Colonic mucosa (tissue), 4 donors: ENCODE data around the gene ARL17B. TPM values are rescaled to one million over a fixed set of nuclear protein-coding genes. Genes with fewer than 3 reads are reported as not detected.
"Not testable (repeated sequence)": the region's sequence is repeated elsewhere in the genome, so short reads cannot be mapped to it uniquely, and the experiment has no call there.

Source experiments
- DNase-seq: peaks from one replicate; pipeline ENCODE4 v3.0.0-alpha.2; 2020
- H3K27ac ChIP-seq: fragments of 200-600 bp; one replicate; pipeline ENCODE4 v1.8.0; 2021
- H3K27me3 ChIP-seq: fragments of 200-600 bp; one replicate; pipeline ENCODE4 v1.8.0; 2021
- H3K36me3 ChIP-seq: fragments of 200-600 bp; one replicate; pipeline ENCODE4 v1.8.0; 2021
- H3K4me1 ChIP-seq: fragments of 200-600 bp; one replicate; pipeline ENCODE4 v1.8.0; 2021; ENCODE audit warnings: mild to moderate bottlenecking
- H3K4me3 ChIP-seq: fragments of 200-600 bp; one replicate; pipeline ENCODE4 v1.8.0; 2021
- H3K9ac ChIP-seq, 2 donors: one replicate each; pipeline ENCODE4 v1.7.0; 2013; ENCODE audit warnings: control low read depth in 2 of 2, low read depth in 2 of 2, low read length in 2 of 2
- H3K9me3 ChIP-seq: fragments of 200-600 bp; one replicate; pipeline ENCODE4 v1.8.0; 2021
- intact Hi-C: fragments of 100-400 bp; cut with DNase I; formaldehyde crosslinking; loops from one replicate; pipeline ENCODE4 v1.14.1; 2022
- total RNA-seq, 2 donors: library from RNA; stranded (reverse); fragmentation: NEBNext Ultra II Directional in 1 of 2; extraction: Animal tissue kit (Norgen Biotek cat#: 25700) in 1 of 2; gene quantifications; one replicate each; pipeline ENCODE4 v1.2.1, GENCODE V29; 2021
- TF ChIP-seq, protein P1 (sequence below): fragments of 200-600 bp; IDR thresholded peaks from one replicate; pipeline ENCODE4 v1.8.0; 2022; ENCODE audit warnings: antibody characterized with exemption, mild to moderate bottlenecking
- donor health status: healthy.
- donor health status: DM: no; HTN: no; CAD: no.
- donor health status: DM: no; HTN: no; CAD: no.

ARL17B gene
- total RNA-seq, 2 donors from 2014 or later, result 5.4 to 13.9 TPM

DNA sequence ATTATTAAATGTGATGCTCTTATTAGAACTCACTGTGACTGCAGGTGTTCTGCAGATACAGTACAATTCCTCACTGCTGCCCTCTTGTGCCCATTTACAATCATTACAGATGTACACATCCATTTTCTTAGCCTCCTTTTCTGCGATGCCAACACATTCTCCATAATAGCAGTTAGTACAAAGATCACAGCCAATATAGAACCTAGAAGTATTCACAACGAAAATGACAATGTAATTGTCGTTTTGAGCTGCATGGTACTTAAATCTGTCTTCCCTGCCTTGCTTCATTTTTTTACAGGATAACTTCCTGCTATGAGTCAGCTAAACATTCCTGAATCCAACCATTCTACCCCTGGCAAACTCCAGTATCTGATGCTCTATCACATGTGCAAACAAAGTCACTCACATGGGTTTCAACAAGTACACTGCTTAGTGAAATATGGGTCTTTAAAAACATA lies 74.8 kb downstream of the ARL17B start:
- H3K4me3 ChIP-seq, H3K27ac ChIP-seq, intact Hi-C loops, H3K4me1 ChIP-seq, H3K9me3 ChIP-seq, H3K27me3 ChIP-seq, H3K36me3 ChIP-seq, H3K9ac ChIP-seq: not testable (repeated sequence)
- TF ChIP-seq, protein P1, sequence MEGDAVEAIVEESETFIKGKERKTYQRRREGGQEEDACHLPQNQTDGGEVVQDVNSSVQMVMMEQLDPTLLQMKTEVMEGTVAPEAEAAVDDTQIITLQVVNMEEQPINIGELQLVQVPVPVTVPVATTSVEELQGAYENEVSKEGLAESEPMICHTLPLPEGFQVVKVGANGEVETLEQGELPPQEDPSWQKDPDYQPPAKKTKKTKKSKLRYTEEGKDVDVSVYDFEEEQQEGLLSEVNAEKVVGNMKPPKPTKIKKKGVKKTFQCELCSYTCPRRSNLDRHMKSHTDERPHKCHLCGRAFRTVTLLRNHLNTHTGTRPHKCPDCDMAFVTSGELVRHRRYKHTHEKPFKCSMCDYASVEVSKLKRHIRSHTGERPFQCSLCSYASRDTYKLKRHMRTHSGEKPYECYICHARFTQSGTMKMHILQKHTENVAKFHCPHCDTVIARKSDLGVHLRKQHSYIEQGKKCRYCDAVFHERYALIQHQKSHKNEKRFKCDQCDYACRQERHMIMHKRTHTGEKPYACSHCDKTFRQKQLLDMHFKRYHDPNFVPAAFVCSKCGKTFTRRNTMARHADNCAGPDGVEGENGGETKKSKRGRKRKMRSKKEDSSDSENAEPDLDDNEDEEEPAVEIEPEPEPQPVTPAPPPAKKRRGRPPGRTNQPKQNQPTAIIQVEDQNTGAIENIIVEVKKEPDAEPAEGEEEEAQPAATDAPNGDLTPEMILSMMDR, result peak; percentile 78
- DNase-seq, result peak; percentile 88

DNA sequence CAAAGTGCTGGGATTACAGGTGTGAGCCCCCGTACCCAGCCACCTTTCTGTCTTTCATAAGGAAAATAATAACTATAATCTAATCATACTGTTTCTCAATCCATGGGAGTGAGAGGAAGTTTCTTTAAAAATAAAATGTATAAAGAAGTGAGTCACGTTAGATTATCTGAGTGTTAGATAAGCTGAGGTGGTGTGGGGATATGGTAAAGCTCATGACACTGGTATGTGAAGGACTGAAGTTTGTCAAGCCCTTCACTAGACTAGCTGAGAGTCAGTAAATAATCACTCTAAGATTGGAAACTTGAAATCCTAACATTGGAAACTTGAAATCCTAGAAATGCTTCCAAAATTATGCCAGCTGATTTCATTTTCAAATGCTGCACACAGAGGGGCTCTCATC lies 76.1 kb downstream of the ARL17B start:
- H3K27me3 ChIP-seq, H3K9me3 ChIP-seq, H3K36me3 ChIP-seq, H3K9ac ChIP-seq, intact Hi-C loops, H3K4me3 ChIP-seq, DNase-seq, H3K4me1 ChIP-seq, H3K27ac ChIP-seq: not testable (repeated sequence)

DNA sequence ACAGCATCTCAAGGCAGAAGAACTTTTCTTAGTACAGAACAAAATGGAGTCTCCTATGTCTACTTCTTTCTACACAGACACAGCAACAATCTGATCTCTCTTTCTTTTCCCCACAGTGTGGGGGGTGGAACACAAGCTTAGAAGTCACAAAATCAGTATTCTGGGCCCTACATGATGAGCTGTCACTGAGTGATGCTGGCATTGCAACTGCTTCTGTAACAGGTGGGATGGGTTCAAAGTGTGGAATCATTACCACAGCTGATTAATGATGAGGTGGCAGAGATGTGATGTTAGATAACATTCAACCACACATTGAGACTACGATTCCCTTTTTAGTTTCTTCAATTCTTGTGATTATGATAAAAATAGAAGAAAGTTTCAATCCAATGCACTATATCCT lies 77.1 kb downstream of the ARL17B start:
- H3K36me3 ChIP-seq, DNase-seq, H3K4me1 ChIP-seq, H3K27me3 ChIP-seq, H3K9ac ChIP-seq, H3K27ac ChIP-seq, H3K4me3 ChIP-seq, intact Hi-C loops, H3K9me3 ChIP-seq: not testable (repeated sequence)

DNA sequence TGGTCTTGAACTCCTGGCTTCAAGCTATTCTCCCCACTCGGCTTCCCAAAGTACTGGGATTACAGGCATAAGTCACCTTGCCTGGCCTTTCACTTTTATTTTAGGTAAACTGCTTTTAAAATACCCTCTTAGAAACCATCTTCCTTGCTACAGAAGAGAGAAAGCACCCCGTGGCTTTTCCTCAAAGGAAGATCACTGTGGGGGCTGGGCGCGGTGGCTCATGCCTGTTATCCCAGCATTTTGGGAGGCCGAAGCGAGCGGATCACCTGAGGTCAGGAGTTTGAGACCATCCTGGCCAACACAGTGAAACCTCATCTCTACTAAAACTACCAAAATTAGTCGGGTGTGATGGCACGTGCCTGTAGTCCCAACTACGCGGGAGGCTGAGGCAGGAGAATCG lies 78.9 kb downstream of the ARL17B start:
- H3K36me3 ChIP-seq, intact Hi-C loops, H3K4me3 ChIP-seq, H3K27me3 ChIP-seq, H3K9ac ChIP-seq, H3K27ac ChIP-seq, H3K4me1 ChIP-seq, H3K9me3 ChIP-seq, DNase-seq: not testable (repeated sequence)

DNA sequence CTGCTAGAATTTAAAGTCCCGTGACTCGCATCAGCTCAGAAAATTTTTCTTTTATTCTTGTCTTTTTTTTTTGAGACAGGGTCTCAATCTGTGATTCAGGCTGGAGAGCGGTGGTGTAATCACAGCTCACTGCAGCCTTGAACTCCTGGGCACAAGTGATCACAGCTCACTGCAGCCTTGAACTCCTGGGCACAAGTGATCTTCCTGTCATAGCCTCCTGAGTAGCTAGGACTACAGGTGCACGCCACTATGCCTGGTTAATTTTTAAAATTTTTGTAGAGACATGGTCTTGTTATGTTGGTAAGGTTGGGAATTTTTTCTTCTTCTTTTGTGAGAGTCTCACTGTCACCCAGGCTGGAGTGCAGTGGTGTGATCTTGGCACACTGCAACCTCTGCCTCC lies 80.2 kb downstream of the ARL17B start:
- intact Hi-C loops, H3K9me3 ChIP-seq, H3K4me3 ChIP-seq, H3K9ac ChIP-seq, H3K27ac ChIP-seq, H3K4me1 ChIP-seq, H3K36me3 ChIP-seq, H3K27me3 ChIP-seq, DNase-seq: not testable (repeated sequence)

DNA sequence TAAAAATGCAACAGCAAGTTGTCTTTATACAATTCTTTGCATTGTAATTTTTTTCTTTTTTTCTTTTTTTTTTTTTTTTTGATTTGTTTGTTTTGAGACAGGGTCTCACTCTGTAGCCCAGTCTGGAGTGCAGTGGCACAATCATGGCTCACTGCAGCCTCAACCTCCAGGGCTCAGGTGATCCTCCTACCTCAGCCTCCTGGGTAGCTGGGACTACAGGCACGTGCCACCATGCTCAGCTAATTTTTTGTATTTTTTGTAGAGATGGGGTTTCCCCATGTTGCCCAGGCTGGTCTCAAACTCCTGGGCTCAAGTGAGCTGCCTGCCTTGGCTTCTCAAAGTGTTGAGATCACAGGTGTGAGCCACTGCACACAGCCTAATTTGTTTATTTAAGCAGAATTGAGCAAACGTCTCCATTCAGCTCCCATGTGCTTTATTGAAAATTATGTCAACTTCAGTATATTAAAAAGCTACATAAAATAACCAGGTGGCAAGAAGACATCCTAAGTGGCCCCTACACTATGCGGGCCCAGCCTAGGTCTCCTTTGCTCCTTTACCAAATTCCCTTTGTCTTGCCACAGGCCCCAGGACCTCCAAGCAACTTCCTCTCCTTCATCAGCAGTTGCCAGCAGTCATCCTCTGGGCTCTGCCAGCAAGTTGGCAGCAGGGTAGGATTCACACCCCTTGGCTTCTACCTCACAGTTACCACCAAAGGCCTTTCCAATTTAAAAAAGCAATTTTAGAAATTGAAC lies 84.7 kb downstream of the ARL17B start:
- H3K9ac ChIP-seq, intact Hi-C loops, H3K27ac ChIP-seq, H3K27me3 ChIP-seq, H3K4me3 ChIP-seq, H3K4me1 ChIP-seq, H3K9me3 ChIP-seq, H3K36me3 ChIP-seq, DNase-seq: not testable (repeated sequence)

DNA sequence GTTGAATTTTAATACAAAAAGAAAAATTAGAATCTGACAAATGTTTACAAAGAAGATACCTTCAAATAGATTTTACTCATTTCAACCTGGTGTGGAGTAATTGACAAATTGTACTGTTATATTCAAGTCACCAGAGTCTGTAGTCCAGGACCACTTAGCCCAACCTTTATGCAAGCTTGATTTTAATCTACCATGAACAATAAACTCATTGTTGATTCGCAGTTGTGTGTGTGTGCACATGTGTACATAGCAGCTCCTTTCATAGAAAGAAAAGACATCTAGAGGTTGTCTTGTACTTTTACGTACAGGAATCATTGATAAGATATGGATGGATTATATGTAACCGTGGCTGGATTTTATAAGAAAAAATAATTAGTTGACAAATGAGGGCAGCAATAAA lies 87.3 kb downstream of the ARL17B start:
- intact Hi-C loops, result no loop called here
- Histone ChIP-seq H3K27ac (no peak overlapping the region), H3K9me3 (no peaks in the 10 kb centered on the region), H3K4me1 (no peaks in the 10 kb centered on the region), H3K9ac (no peak overlapping the region), H3K4me3 (no peak overlapping the region), H3K27me3 (no peaks in the 10 kb centered on the region), H3K36me3 (no peaks in the 10 kb centered on the region)
- no peak for DNase-seq
- TF ChIP-seq, protein P1, result no peak

DNA sequence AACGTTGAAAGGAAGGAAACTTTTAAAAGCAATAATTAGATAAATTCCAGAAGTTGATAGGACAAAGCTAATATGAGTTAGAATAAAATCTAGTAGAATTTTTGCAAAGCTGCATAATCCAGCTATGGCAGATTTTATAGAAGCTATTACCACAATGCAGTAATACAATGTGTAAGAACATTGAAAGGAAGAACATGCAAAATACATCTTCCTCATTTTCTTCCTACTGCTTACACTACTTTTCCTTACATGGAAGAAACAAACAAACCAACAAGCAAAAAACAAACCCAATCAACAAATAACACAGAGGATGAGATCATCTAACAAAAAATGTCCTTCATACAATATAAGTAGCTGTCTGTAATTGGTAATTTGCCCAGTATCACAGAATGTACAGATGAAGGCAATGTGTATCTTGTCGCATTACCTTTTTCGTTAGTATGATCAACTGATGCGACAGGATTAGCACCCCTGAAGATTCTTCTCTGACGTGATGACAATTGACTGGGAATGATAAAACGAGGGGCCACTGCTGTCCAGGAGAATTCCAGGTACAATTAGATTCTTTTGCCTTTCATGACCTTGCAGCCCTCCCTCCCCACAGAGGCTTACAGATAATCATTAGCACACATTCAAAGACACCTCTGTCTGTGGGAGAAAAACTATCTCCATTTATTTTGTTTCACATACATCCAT lies 87.9 kb downstream of the ARL17B start:
- no peak overlapping the region for H3K4me3 ChIP-seq
- TF ChIP-seq, protein P1, result no peak
- H3K9me3 ChIP-seq, result no peaks in the 10 kb centered on the region
- H3K36me3 ChIP-seq, result no peaks in the 10 kb centered on the region
- DNase-seq, result no peak
- no peaks in the 10 kb centered on the region for H3K27me3 ChIP-seq
- intact Hi-C loops, result no loop called here
- H3K4me1 ChIP-seq, result no peaks in the 10 kb centered on the region
- no peak overlapping the region for H3K9ac ChIP-seq
- no peak overlapping the region for H3K27ac ChIP-seq
